GM18867 (cell line): ENCODE measurements around the gene MLPH.
A peak's percentile ranks its signal among the peaks of the same experiment; 100 is the strongest.

Experiments
- ATAC-seq: cut with Tn5 transposase; IDR thresholded peaks from one replicate; pipeline ENCODE4 v1.9.1; 2021; ENCODE audit warnings: mild to moderate bottlenecking, moderate library complexity; ENCODE audit not compliant: unreplicated experiment

The MLPH gene

DNA sequence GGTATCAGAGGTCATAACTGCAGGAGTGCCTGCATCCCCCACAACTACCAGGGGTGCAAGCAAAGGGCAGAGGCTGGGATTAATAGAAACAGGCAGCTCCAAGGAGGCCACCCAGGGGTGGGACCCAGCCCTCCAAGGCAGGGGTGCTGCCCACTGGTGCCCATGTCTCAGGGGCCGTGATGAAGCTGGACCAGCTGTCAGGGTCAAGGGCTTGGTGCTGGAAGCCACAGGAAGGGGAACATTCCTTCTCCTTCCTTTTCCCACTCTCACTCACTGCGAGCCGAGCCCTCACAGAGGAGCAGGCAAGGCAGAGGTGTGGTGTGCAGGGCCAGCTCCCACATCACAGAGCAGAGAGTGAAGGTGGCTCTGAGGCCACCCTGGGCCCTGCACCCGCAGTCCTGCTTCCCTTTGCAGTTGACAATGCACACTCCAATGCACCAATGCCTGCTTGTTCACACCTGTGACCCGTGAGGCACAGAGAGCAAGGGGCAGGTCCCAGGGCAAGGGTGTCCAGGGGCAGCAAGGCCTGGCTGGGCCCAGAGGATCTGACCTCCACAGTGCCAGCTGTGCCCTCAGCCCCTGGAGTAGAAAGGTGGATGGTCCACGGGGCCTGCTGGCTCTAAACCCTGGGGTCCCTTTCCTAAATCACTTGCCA lies 28.7 kb downstream of the MLPH start:
- no peak for ATAC-seq

DNA sequence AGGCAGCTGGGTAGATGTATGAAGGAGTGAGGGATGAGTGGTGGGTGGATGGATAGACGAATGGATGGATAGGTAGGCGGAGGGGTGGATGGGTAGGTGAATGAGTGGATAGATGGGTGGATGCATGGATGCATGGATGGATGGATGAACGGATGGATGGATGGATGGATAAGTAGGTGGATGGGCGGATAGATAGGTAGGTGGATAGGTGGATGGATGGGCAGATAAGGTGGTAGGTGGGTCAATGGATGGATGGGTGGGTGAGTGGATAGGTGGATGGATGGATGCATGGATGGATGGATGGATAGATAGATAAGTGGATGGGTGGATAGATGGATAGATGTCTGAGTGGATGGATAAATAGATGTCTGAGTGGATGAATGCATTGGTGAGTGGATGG lies 30.1 kb downstream of the MLPH start:
- ATAC-seq = no peak

DNA sequence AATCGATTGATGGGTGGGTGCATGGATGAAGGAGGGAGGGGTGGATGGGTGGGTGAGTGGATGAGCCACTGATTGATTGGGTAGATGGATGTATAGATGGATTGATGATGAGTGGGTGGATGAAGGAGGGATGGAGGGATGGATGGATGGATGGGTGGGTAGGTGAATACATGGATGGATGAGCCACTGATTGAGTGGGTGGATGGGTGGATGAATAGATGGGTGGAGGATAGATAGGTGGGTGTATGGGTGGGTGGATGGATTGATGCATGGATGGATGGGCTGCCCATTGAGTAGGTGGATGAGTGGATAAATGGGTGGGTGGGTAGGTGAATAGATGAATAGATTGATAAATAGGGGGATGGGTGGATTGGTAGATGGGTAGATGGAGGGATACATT lies 30.9 kb downstream of the MLPH start:
- no peak for ATAC-seq

DNA sequence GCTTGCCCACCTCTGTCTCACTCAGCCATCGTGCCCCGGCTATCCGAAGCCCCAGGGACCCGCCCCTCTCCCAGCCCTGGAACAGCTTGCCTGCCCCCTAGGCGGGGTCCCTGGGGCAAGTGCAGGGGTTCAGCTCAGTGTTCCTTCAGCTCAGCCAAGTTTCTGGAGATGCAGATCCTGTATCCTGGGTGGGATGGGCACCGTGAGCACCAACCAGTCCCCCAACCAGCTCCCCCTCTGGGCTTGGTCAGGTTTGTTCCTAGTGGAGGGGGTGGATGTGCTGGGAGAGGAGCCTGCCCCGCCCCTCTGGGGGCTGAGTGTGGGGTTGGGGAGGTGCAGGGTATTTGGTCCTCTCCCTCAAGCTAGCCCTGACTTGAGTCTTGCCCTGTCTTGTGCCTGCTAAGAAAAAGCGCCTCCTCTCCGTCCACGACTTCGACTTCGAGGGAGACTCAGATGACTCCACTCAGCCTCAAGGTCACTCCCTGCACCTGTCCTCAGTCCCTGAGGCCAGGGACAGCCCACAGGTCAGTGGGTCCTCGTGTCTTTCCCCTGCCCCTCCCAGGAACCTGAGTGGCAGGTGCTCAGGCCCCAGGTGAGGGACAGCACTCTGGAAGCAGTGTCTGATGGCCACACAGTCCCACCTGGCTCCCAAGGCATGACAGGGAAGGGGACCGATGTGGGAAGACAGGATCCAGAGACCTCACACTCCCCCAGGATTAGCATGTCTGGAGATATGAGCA lies 32.6 kb downstream of the MLPH start:
- ATAC-seq = no peak

DNA sequence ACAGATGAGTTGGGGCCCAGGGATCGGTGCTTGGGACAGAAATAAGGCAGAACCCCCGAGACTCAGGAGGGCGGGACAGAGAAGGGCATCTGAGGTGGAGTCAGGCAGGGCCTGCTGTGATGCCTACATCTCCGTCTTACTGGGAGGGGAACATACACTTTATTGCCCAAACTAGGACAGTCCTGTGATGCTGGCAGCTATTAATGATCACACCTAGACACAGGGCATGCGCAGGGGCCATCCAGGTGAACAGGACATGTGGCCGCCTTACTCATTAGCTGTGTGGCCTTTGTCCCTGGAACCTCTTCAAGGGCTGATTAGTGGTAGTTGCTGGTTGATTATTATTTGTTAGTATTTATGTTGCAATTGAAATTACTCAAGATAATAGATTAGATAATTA lies 33.2 kb downstream of the MLPH start:
- ATAC-seq = no peak

DNA sequence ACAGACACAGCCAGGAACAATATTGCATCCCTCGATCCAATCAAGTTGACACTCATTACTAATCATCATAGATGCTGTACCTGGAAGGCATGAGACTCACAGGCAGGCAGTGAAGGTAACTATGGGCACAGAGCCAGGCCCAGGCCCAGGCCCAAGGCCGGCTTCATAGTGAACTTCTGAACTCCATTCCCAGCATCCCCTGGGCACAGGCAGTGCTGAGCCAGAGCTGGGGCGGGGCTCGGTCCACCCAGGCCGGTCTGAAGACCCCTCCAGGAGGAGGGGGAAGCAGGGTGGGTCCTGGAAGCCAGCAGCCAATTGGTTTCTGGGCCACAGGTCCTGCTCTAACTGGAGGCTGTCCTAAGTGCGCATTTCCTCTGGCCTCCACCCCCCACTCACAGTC lies 37.6 kb downstream of the MLPH start:
- no peak for ATAC-seq

DNA sequence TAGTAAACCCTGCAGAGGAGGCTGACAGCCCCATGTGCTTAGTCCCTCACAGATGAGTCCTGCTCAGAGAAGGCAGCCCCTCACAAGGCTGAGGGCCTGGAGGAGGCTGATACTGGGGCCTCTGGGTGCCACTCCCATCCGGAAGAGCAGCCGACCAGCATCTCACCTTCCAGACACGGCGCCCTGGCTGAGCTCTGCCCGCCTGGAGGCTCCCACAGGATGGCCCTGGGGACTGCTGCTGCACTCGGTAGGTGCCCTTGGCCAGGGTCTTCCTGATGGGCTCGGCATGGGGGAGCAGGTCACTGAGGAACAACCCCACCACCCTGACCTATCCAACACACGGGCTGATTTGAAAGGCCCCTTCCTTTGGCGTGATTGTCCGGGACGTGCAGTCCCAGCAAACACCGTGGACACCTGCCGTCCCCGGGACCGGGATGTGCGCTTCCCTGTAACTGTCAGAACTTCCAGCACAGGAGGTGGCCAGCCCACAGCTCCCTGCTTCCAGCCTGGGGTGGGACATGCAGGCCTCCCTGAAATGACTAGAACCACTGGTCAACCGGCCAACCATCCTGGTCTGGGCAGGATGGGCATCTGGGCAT lies 38.6 kb downstream of the MLPH start:
- no peak for ATAC-seq

DNA sequence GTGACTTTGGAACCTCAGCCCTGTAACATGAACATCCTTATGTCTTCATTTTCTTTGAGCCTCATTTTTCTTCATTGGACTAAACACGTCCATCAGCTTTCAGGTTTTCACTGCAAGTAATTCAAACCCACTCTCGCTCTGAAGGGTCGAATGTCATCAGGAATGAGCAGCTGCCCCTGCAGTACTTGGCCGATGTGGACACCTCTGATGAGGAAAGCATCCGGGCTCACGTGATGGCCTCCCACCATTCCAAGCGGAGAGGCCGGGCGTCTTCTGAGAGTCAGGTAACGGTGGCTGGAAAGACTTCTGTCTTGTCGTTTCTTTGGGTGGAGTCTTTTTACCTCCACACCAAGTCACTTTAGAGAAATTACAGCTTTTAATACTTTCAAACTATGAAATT lies 40.2 kb downstream of the MLPH start:
- no peak for ATAC-seq

DNA sequence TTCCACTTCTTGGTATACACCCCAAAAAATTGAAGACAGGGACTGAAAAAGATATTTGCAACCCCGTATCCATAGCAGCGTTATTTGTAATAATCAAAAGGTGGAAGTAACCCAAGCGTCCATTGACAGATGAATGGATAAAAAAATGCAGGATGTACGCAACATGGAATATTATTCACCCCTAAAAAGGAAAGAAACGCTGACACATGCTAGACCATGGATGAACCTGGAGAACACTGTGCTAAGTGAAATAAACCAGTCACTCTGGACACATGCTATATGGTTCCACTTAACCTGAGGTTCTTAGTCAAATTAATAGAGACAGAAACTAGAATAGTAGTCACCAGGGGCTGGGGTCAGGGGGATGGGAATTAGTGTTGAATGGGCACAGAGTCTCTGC lies 40.7 kb downstream of the MLPH start:
- ATAC-seq = no peak

DNA sequence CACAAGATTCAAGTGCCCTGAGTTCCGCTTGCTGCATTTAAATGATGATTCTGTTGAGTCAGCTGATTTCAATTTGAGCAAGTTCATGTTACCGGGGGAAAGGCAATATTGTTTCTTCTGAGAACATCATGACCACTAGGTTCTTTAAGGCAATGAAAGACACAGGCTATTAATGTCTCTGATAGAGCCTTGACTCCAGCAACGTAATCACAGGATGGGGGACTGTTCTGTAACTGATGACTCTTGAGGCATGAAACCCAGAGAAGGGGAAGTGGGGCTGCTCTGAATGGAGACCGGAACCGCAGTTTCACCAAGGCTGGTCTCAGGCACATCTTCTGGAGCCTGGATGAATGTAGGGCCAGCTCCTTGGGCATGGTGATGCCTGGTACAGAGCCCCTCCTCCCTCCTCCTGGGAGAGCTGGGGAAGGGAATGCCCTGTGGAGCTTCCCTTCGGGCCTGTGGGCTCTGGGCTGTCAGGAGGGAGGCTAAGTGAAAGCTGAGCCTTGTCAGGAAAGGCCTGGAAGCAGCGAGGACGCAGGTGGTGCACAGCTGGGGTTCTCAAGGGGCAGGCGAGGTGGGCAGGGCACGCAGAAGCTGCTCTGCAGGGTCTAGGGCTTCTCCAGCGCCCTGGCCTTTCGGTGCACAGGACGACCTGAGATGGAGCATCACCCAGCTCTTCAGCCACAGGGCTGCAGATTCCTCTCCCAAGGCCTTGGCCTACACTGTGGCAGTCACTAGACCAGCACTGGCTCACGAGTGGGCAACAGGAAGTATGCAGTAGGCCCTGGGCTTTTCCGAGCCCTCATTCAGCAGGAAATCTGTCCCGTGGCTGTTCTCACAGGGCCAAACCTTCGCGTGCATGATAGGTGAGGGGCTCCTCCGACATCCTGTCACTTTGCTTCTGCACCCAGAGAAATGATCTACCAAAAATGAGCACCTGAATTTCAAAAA lies 42.7 kb downstream of the MLPH start:
- ATAC-seq = peak; percentile 81

DNA sequence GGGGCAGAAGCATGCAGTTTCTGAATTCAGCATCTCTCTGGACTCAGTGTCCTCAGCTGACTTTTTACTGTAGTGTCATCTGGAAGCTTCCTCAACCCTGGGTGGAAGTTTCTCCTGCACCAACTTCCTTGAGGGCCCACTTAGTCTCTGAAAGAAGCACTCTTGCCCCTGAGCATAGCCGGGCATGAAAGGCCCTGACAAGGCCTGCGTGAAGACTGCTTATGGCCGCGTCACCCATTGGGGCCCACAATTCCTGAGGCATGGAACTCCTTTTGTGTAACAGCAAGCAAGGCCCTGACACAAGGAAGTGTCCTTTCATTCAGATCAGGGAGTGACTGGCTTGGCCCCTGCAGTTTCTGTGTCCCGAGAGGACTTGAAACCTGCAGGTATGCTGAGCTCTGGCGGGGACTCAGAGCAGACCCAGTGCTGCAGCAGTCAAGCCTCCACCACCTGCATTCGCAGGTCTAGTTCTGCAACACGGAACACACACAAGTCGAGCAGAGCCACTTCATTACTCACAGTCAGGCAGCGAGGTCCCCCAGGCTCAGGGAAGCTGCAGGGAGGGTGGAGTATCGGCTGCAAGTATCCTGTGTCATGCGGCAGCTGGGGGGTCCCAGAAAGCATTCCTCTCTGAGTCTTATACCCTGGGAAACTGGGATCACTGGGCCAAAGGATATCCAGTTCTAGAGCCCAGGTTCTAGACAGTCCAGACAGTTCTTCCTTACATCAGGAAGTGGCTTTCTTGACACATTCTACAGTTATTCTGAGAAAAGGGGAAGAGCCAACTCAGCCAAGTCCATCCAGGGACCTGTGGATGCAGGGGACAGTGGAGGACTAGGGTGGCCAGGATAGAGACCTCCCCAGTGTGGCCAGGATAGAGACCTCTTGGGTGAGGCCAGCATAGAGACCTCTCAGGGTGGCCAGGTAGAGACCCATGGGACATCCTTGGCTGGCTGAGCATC lies 43.7 kb downstream of the MLPH start:
- peak; percentile 62 for ATAC-seq

DNA sequence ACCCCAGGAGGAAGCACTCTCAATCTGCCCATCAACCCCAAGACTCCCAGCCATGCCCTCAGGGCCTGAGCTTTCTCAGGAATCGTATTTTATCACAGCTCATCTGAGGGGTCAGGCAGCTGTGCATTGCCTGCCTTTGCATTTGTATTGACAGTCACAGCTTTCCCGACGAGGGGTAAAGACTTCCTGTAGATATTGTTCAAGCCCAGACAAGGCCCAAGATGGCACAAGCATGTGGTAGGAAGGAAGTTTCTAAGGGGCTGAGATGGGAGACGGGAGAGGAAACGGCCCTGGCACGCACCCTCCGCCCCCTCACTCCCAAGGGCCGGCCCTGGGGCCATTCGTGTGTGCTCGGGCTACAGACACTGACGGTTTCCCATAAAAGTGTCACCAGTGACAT lies 45.1 kb downstream of the MLPH start:
- ATAC-seq = no peak

DNA sequence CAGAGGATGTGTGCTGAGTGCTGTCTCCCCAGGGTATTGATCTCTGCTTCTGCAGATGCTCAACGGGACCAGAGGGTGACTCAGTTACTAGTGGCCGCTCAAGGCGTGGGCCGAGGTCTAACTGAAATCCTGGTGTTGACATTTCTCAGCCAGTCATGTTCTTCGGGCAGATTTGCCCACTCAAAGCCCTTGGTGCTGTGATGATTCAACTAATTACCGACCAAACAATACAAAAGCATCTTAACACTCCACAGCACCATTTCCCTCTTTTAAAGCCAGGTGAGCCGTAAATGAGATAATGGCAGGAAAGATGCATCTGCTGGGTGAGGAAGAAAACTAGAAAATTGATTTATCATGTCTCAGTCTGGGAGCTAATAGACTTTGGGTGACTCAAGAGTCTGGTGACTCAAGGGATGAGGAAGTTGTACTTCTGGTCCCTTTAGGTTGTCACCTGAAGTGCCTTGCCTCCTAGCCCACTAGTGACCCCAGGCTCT lies 46.7 kb downstream of the MLPH start:
- ATAC-seq = no peak

DNA sequence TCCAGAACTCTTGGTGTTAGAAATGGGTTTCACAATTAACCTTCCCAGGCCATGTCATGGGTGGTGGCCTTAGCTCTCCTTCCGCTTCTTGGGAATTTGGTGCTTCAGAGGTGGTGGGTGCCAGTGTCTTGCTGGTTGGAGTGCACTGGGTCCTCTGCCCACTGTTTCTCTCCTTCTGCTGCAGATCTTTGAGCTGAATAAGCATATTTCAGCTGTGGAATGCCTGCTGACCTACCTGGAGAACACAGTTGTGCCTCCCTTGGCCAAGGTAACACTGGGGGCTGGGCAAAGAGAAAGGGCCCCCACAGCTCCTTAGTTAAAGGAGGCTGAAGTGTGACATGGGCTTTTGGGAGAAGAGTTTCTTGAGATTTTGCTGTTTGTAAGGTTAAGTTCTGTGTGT lies 47.3 kb downstream of the MLPH start:
- ATAC-seq = no peak

DNA sequence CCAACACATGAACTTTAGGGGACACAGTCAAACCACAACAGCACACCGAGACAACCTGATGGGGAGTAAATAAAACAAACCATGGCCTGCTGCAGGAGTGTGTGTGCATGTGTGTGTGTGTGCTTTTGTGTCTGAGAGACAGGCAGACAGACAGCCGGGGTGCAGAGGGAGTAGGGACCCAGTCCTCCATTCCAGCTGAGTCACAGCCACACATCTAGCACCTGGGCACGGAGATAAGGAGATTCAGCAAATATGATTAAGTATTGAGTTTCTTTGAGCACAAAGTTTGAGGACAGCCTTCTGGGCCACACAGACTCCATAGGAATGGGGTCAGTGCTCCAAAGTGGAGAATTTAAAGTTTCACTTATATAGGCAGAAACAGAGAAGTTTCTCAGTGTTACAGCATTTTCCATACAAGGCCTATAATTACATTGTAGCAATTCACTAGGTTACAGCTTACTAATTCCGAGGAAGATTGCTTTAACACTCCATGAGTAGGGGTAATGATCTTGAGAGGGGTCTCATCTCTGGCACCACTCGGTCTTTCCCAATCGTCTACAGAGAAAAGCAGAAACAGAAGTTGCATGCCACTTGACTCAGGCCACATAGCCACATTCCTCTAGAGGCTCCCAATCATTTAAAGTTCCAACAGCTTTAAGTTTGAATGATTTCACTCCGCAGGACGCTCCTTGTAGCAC lies 48.5 kb downstream of the MLPH start:
- ATAC-seq = no peak

DNA sequence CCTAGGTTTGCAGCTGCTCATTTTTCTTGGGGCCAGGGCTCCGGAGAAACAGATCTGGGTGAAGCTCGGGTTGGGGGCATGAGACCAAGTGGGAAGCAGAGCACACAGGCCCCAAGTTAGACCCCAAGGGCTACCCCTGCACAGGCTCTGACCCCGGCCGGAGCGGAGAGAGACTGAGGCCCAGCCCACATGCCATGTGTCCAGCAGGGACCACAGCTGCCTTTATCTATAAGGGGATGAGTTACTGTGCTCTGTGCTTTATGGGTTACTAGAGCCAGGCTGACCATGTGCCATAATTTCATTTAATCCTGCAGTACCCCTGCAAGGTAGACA lies 49.0 kb downstream of the MLPH start:
- no peak for ATAC-seq

DNA sequence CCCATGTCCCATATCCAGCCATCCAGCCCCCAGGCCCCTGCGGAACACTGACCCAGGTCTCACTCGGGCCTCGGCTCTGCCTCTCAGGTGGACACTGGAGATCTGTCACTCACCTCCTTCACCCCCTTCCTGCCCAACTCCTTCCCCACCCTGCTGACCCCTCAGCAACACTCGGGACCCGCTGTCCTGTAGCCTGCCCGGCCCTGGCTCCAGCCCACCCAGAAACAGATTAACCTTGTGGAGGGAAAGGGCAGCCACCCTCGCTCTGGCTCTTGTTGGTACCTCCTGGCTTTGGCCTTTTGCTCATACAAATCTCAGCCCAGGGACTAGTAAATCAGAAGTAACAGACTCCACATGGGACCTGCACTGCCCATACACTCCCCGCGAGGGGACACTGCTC lies 49.6 kb downstream of the MLPH start:
- no peak for ATAC-seq

DNA sequence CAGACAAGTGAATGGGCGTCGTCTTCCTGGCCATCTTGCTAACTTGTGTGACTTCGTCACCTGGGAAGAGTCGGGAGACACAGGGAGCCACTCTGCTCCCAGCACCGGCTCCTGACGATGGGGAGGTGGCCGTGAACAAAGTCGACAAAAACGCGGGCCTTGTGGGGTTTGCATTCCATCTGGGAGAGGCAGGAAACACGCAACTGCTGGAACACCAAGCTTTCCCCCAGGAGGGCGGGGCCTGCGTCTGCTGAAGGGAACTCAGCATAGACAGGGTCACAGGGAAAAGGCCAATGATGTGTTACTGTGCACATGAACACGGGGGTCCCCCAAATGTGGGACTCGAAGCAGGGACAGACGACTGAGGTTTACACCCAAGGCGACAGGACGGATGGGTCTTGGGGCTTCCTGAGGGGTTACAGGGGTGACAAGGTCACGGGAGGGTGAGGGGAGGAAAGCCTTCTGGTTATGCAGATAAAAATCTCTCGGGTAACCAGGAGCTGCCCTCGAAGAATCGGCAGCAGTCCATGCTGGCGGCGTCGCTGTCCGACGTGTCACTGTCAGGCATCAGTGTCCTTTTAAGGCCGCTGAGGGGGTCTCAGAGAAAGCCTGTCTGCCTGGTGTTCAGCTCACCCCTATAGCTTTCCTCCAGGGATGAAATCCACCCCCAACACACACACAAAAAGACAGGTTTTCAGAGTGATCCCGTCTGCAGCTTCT lies 51.1 kb downstream of the MLPH start:
- no peak for ATAC-seq

DNA sequence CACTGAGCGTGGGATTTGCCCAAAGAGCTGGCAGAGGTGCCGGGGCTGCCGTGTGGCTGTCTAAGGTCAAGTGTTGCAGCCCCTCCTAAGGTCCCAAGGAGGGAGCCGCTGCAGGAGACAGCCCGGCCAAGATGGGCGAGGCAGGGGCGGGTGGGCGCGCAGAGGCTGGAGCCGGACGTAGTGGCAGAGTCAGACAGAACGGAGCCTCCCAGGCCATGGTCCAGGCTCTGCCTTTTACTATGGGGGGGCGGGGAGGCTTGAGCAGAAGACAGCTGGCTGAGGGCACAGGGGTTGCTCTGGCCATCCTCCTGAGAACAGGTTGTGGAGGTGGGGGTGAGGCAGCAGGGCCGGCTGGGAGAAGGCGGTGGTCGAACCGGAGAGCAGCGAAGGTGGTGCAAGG lies 51.9 kb downstream of the MLPH start:
- no peak for ATAC-seq
